Lung (tissue), 12 donors: ENCODE results near the gene PEAR1. TPM values are rescaled to one million over a fixed set of nuclear protein-coding genes. Genes with fewer than 3 reads are reported as not detected.

Experiments
- ATAC-seq: fragments of 200-7000 bp; cut with Tn5 transposase; one replicate; pipeline ENCODE4 v1.9.1; 2020; ENCODE audit warnings: moderate number of reproducible peaks; ENCODE audit not compliant: insufficient read depth, low FRiP score
- DNase-seq, 3 donors: peaks; one replicate each; pipeline ENCODE4 v3.0.0-alpha.2; 2013 to 2017
- H3K27ac ChIP-seq, 2 donors: one replicate each; pipeline ENCODE4 v1.5.1; 2013; ENCODE audit warnings: mild to moderate bottlenecking in 2 of 2, moderate library complexity in 2 of 2, control low read depth in 1 of 2, inconsistent platforms in 1 of 2, low read depth in 1 of 2, low read length in 1 of 2
- H3K27me3 ChIP-seq, 3 donors: one replicate each; pipeline ENCODE4 v1.5.1; 2013; ENCODE audit warnings: low read length in 2 of 3; ENCODE audit not compliant: control insufficient read depth in 3 of 3, insufficient read depth in 3 of 3
- H3K36me3 ChIP-seq, 4 donors: one replicate each; pipeline ENCODE4 v1.5.1; 2013; ENCODE audit warnings: low read length in 4 of 4, mild to moderate bottlenecking in 1 of 4, moderate library complexity in 1 of 4; ENCODE audit not compliant: control insufficient read depth in 4 of 4, insufficient read depth in 4 of 4
- H3K4me1 ChIP-seq, 5 donors: one replicate each; pipeline ENCODE4 v1.5.1; 2013; ENCODE audit warnings: low read length in 5 of 5, mild to moderate bottlenecking in 2 of 5, moderate library complexity in 1 of 5; ENCODE audit not compliant: control insufficient read depth in 5 of 5, insufficient read depth in 5 of 5
- H3K4me3 ChIP-seq: one replicate; pipeline ENCODE4 v1.5.1; 2013; ENCODE audit warnings: mild to moderate bottlenecking, control low read depth, moderate library complexity
- H3K9ac ChIP-seq, 2 donors: one replicate each; pipeline ENCODE4 v1.5.1; 2013; ENCODE audit warnings: low read length in 2 of 2, control low read depth in 1 of 2; ENCODE audit not compliant: insufficient read depth in 1 of 2
- H3K9me3 ChIP-seq, 4 donors: one replicate each; pipeline ENCODE4 v1.5.1; 2013; ENCODE audit warnings: low read length in 3 of 4, mild to moderate bottlenecking in 1 of 4, moderate library complexity in 1 of 4; ENCODE audit not compliant: control insufficient read depth in 4 of 4, insufficient read depth in 3 of 4
- WGBS, 2 donors: extraction: QIAGEN DNeasy Blood & Tissue Kit; methylation state at CpG; one replicate each; pipeline ENCODE4 v1.1.7; 2013; 5-methylcytosine and 5-hydroxymethylcytosine counted together
- polyA plus RNA-seq, 2 donors: library from polyadenylated mRNA; stranded (reverse); fragments of 200-250 nt; gene quantifications; one replicate each; pipeline ENCODE4 v1.2.1, GENCODE V29; 2013
- total RNA-seq, 2 donors: library from RNA; depleted of rRNA in 1 of 2; stranded (reverse); fragments of >200 nt in 1 of 2; gene quantifications; one replicate each; pipeline ENCODE4 v1.2.1, GENCODE V29; 2014 to 2021
- TF ChIP-seq, protein P1 (sequence below): IDR thresholded peaks from 2 replicates; pipeline ENCODE4 v1.5.1; 2012; ENCODE audit warnings: mild to moderate bottlenecking; ENCODE audit errors: control extremely low read depth, extremely low read depth
- donor health status: control.
- donor health status: control.
- donor health status: Bipolar disorder and iron deficiency.
- donor health status: healthy.
- donor health status: DM: yes; HTN: yes; CAD: no.

Gene PEAR1
- total and polyA plus RNA-seq, 4 donors = 7.6 to 15.3 (median 12.9) TPM

- Histone ChIP-seq H3K36me3 (peaks cover 20 to 79% (median 39%) of the 10 kb centered on the region in 4 donors), H3K27me3 (no peaks in the 10 kb centered on the region), H3K9ac (no peak overlapping the region), H3K27ac (no peak overlapping the region), H3K4me1 (no peaks in the 10 kb centered on the region), H3K4me3 (no peak overlapping the region), H3K9me3 (no peaks in the 10 kb centered on the region)
- TF ChIP-seq, protein P1, sequence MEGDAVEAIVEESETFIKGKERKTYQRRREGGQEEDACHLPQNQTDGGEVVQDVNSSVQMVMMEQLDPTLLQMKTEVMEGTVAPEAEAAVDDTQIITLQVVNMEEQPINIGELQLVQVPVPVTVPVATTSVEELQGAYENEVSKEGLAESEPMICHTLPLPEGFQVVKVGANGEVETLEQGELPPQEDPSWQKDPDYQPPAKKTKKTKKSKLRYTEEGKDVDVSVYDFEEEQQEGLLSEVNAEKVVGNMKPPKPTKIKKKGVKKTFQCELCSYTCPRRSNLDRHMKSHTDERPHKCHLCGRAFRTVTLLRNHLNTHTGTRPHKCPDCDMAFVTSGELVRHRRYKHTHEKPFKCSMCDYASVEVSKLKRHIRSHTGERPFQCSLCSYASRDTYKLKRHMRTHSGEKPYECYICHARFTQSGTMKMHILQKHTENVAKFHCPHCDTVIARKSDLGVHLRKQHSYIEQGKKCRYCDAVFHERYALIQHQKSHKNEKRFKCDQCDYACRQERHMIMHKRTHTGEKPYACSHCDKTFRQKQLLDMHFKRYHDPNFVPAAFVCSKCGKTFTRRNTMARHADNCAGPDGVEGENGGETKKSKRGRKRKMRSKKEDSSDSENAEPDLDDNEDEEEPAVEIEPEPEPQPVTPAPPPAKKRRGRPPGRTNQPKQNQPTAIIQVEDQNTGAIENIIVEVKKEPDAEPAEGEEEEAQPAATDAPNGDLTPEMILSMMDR = no peak
- 83 to 88% methylated on average over 2 to 3 of the region's 3 CpGs for WGBS, 2 donors
- DNase-seq = no peak
- no peak for ATAC-seq
Observed at GRCh38 chr1:156942176-156942575, 48.7 kb downstream of the PEAR1 start.

DNA sequence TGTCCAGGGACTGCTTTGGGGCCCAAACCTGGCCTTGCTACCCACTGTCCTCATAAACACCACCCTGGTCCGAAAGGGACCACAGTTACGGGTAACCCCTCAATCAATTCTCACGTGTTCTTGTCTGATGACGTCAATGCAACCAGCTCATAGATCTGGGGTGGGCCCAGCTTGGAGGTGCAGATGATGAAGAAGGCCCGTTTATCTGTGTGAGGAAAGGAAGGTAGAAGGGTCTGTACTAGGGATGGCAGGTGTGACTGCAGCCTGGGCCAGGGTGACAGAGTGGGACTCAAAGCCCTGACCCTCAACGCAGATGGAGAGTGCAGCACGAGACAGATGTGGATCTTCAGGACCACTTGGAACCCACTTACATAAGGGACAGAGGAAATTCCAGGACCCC, 49.1 kb downstream of the PEAR1 start:
- peaks cover 24 to 78% (median 39%) of the 10 kb centered on the region in 4 donors for H3K36me3 ChIP-seq
- no peak overlapping the region for H3K9ac ChIP-seq
- H3K4me1 ChIP-seq = no peaks in the 10 kb centered on the region
- no peak overlapping the region for H3K4me3 ChIP-seq
- ATAC-seq = no peak
- DNase-seq = no peak
- TF ChIP-seq, protein P1 = no peak
- 91 to 93% methylated on average over 7 of the region's 7 CpGs for WGBS, 2 donors
- no peak overlapping the region for H3K27ac ChIP-seq
- H3K9me3 ChIP-seq = no peaks in the 10 kb centered on the region
- H3K27me3 ChIP-seq = no peaks in the 10 kb centered on the region

DNA sequence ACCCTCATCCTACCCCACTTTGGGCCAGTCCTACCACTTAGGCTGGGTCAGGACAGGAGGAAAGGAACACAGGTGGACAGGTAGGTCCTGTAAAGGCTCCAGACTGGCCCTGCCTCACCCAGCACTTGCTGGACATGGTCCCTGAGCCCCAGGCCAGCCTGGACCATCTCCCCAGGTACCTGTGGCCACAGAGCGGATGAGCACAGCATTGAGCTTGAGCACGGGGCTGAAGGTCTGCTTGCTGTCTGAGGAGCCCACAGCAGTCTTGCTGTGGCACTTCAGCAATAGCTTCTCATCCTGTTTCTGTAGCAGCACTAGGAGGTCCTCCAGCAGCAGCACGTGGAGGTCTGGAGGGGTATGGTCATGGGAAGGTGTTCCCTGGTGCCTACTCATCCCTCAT, 50.2 kb downstream of the PEAR1 start:
- no peaks in the 10 kb centered on the region for H3K9me3 ChIP-seq
- no peaks in the 10 kb centered on the region for H3K4me1 ChIP-seq
- H3K4me3 ChIP-seq = no peak overlapping the region
- TF ChIP-seq, protein P1 = no peak
- DNase-seq = no peak
- H3K9ac ChIP-seq = no peak overlapping the region
- H3K27ac ChIP-seq = no peak overlapping the region
- ATAC-seq = no peak
- H3K27me3 ChIP-seq = no peaks in the 10 kb centered on the region
- peaks cover 27 to 77% (median 45%) of the 10 kb centered on the region in 4 donors for H3K36me3 ChIP-seq
- WGBS, 2 donors = 94 to 96% methylated on average over 3 of the region's 3 CpGs

GRCh38 chr1:156944268-156944667, 50.8 kb downstream of the PEAR1 start:
- WGBS, 2 donors = 97 to 98% methylated on average over 1 of the region's 1 CpG
- ATAC-seq (no peak), DNase-seq (no peak)
- no peaks in the 10 kb centered on the region for H3K4me1 ChIP-seq
- H3K27ac ChIP-seq = no peak overlapping the region
- H3K27me3 ChIP-seq = no peaks in the 10 kb centered on the region
- H3K9ac ChIP-seq = no peak overlapping the region
- H3K36me3 ChIP-seq = peaks cover 32 to 76% (median 47%) of the 10 kb centered on the region in 4 donors
- no peaks in the 10 kb centered on the region for H3K9me3 ChIP-seq
- TF ChIP-seq, protein P1 = no peak
- H3K4me3 ChIP-seq = no peak overlapping the region
